ENCODE measurements around the gene ARF5.
"Not testable (repeated sequence)": the region's sequence is repeated elsewhere in the genome, so short reads cannot be mapped to it uniquely, and the experiment has no call there.

The ARF5 gene

GRCh38 chr7:127588019-127588696 lies at the start of gene ARF5:
Gene ARF5 (plus strand): TSS chr7:127588411. CDS start chr7:127588499, 88 bp downstream.
- DNase-seq (ENCODE audit: low spot score), result peak; percentile 98

GRCh38 chr7:127539116-127539515 lies 49.1 kb upstream of the ARF5 start:
- DNase-seq (ENCODE audit: low spot score), result no peak

- not testable (repeated sequence) for DNase-seq (ENCODE audit: low spot score)
Measured at GRCh38 chr7:127540461-127540860, 47.8 kb upstream of the ARF5 start.

- DNase-seq (ENCODE audit: low spot score), result no peak
Measured at GRCh38 chr7:127541548-127541947, 46.7 kb upstream of the ARF5 start.

GRCh38 chr7:127546313-127546712 lies 41.9 kb upstream of the ARF5 start:
- no peak for DNase-seq (ENCODE audit: low spot score)

- no peak for DNase-seq (ENCODE audit: low spot score)
Measured at GRCh38 chr7:127550247-127550646, 38.0 kb upstream of the ARF5 start.

- no peak for DNase-seq (ENCODE audit: low spot score)
Measured at GRCh38 chr7:127551941-127552340, 36.3 kb upstream of the ARF5 start.

GRCh38 chr7:127556404-127556803 lies 31.8 kb upstream of the ARF5 start:
- DNase-seq (ENCODE audit: low spot score), result no peak

GRCh38 chr7:127557803-127558202 lies 30.4 kb upstream of the ARF5 start:
- no peak for DNase-seq (ENCODE audit: low spot score)

GRCh38 chr7:127566242-127566641 lies 22.0 kb upstream of the ARF5 start:
- DNase-seq (ENCODE audit: low spot score), result no peak

GRCh38 chr7:127568034-127568433 lies 20.2 kb upstream of the ARF5 start:
- not testable (repeated sequence) for DNase-seq (ENCODE audit: low spot score)

GRCh38 chr7:127571741-127572505 lies 16.3 kb upstream of the ARF5 start:
- no peak for DNase-seq (ENCODE audit: low spot score)

GRCh38 chr7:127578036-127578684 lies 10.1 kb upstream of the ARF5 start:
- DNase-seq (ENCODE audit: low spot score), result peak; percentile 57

- DNase-seq (ENCODE audit: low spot score), result no peak
Measured at GRCh38 chr7:127578711-127579275, 9.4 kb upstream of the ARF5 start.

- DNase-seq (ENCODE audit: low spot score), result no peak
Measured at GRCh38 chr7:127580612-127581011, 7.6 kb upstream of the ARF5 start.

GRCh38 chr7:127581716-127582115 lies 6.5 kb upstream of the ARF5 start:
- no peak for DNase-seq (ENCODE audit: low spot score)

GRCh38 chr7:127582361-127582760 lies 5.8 kb upstream of the ARF5 start:
- no peak for DNase-seq (ENCODE audit: low spot score)

- no peak for DNase-seq (ENCODE audit: low spot score)
Measured at GRCh38 chr7:127584648-127585043, 3.6 kb upstream of the ARF5 start.

GRCh38 chr7:127585044-127585953 lies 2.9 kb upstream of the ARF5 start, which contains the start of gene GCC1:
Gene GCC1 (minus strand): TSS chr7:127585596. CDS start chr7:127585182, 414 bp downstream.
- DNase-seq (ENCODE audit: low spot score), result peak; percentile 96

- DNase-seq (ENCODE audit: low spot score), result no peak
Measured at GRCh38 chr7:127586346-127586745, 1.9 kb upstream of the ARF5 start.

- no peak for DNase-seq (ENCODE audit: low spot score)
Measured at GRCh38 chr7:127587663-127588018, 570 bp upstream of the ARF5 start.

Measured in AG08396 (cell line).